HG03175 (cell line): Measurements from ENCODE around the gene KL.

Source experiments
- ATAC-seq: cut with Tn5 transposase; IDR thresholded peaks from one replicate; pipeline ENCODE4 v1.9.1; 2021; ENCODE audit warnings: mild to moderate bottlenecking, moderate library complexity; ENCODE audit not compliant: unreplicated experiment

KL gene

GRCh38 chr13:33078263-33078662 is 62.0 kb downstream of the KL start:
- ATAC-seq: no peak

DNA sequence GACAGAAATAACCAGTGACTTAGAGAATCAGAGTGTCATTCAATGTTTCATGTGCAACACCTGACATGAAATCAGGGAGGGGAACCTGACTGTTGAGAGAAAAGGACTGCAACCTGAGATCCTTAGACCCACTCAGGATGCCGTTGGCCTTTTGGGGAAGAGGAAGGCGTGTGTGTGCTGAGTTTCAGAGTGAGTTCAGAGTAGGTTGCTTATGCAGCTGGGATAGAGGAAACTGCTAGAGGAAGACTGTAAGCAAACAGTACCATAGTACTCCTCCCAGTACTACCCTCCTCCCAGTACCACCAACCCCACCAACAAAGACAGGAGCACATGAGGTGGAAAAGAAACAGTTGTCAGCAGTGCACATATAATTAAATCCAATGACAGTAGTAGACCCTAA is 63.7 kb downstream of the KL start:
- no peak for ATAC-seq

GRCh38 chr13:33080972-33081590 is 64.9 kb downstream of the KL start:
- no peak for ATAC-seq

GRCh38 chr13:33081666-33082065 is 65.4 kb downstream of the KL start:
- ATAC-seq: no peak

GRCh38 chr13:33083054-33083453 is 66.8 kb downstream of the KL start:
- no peak for ATAC-seq

- ATAC-seq: no peak
These were observed 70.9 kb downstream of the KL start for GRCh38 chr13:33087091-33087490.

DNA sequence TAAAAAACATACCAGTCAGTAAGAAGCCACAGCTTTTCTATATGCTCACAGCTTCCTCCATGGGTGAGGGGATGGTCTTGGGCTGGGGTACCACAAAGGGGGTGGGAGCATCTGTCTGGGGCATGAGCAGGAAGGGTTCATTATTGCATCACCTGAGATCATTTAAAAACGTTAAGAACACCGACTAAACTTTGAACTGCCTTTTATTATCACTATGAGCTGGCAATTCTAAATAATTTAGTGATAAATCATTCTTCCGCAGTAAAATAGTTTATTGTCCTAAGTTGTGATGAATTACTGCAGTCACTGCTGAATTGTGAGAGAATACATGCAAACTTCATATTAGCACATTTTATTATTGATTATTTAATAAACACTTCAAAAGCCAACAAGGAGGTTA is 71.6 kb downstream of the KL start:
- no peak for ATAC-seq

GRCh38 chr13:33089311-33089710 is 73.1 kb downstream of the KL start:
- ATAC-seq: no peak

DNA sequence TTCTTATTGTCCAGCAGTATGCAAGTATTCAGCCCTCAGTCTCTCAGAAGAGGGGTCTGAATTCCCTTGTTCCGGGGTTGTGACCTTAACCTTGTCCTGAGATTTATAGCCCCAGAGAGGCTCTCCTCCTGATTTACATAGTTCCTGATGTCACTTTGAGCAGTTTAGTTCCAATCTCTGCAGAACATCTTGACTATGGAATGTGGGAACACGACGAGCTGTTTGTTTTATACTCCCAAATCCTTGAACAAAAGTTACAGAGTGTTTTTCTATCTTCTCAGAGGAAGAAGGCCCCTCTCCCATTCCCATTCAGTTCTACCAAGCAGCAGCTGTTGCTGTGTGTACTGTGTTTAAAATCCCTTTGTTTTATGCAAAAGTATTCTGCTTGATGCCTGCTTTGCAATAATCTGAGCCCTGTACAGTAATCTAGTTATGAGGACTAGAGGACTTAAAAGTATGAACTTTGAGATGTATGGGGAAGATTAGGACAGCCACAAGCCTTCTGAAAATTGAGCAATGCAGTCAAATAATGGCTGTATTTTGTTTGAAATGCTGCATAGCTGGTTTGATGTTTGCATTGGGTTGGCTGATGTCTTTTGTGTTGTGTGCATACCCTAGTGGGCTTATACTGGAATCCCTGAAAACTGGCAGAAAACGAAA is 74.7 kb downstream of the KL start:
- ATAC-seq: no peak

- ATAC-seq: no peak
These were observed 75.2 kb downstream of the KL start for GRCh38 chr13:33091415-33091774.

GRCh38 chr13:33092073-33092987 is 76.1 kb downstream of the KL start:
- ATAC-seq: no peak

GRCh38 chr13:33096886-33097605 is 80.8 kb downstream of the KL start:
- ATAC-seq: peak; percentile 51

- no peak for ATAC-seq
These were observed 83.6 kb downstream of the KL start for GRCh38 chr13:33099860-33100259.

GRCh38 chr13:33100886-33101285 is 84.7 kb downstream of the KL start:
- no peak for ATAC-seq

DNA sequence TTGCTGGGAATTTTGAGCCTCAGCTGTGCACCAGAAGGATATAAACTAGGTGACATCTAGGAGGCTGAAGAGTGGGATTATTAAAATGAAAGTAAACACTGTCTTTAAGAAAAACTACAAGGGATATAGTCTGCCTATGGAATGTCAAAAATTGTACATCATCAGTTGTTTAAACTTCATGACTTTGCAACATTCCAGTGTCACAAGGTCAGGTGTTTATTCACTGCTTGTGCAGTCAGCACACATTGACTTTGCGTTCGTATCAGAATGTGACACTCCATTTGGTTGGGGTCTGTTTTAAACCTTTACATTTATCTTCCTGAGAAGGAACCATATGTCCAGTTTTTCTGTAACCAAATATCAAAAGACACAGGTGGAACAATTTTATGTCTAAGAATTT is 85.6 kb downstream of the KL start:
- ATAC-seq: no peak

GRCh38 chr13:33103457-33103856 is 87.2 kb downstream of the KL start:
- no peak for ATAC-seq

- ATAC-seq: no peak
These were observed 89.3 kb downstream of the KL start for GRCh38 chr13:33105387-33106005.

DNA sequence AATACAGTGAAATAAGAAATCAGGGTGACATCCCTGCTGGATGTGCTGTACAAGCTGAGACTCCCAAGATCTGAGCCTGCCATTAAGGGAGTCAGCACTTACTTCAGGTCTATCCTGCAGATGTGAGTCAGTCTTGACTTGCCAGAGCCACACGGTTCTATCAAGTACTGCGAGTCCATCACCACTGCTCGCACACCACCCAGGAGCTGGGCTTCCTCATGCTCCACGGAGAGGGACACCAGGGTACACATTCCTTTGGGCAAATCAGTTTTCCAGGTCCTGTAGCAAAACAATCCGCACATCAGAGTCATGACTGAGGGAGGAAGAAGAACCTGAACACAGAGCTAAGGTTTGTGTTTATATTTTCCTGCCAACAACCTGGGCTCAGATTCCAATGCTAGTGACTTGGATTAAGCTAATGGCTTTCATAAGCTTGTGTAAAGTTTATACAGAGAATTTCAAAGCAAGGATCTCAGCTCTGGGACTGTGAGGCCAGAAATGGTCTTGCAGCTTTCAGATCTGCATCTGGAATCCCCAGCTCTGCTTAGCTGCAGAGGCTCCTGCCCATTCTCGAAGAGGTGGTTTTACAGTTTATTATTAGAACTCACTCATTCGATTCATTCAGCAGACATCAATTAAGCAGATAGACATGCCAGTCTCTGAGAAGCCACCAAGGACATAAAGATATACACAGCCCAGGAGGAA is 90.6 kb downstream of the KL start:
- no peak for ATAC-seq

DNA sequence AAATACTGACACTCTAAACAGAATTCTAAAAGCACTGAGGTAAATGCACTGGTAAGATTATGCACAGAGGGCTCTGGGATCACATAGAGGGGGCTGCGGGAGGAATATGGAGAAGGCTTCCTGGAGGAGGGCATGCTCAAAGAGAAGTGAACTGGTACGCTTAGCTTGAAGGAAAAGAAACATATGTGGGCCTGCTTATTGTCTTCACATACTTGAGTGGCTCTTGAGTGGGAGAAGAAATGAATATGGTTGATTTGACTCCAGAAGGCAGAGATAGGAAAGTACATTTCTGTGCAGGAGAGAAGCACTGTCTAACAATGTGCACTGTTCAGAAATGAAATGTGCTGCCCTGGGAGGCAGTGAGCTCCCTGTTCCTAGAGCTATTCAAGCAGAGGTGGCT is 91.1 kb downstream of the KL start:
- ATAC-seq: no peak

GRCh38 chr13:33108620-33109019 is 92.4 kb downstream of the KL start:
- ATAC-seq: no peak
